Islet of Langerhans (tissue), 1 donor: Measurements from ENCODE around the gene IFNG.

Experiments used
- FAIRE-seq: peaks from one replicate; lab custom pipeline; 2011; peaks lifted over from hg19 to GRCh38; lab: Jason Lieb, UNC

The IFNG gene

DNA sequence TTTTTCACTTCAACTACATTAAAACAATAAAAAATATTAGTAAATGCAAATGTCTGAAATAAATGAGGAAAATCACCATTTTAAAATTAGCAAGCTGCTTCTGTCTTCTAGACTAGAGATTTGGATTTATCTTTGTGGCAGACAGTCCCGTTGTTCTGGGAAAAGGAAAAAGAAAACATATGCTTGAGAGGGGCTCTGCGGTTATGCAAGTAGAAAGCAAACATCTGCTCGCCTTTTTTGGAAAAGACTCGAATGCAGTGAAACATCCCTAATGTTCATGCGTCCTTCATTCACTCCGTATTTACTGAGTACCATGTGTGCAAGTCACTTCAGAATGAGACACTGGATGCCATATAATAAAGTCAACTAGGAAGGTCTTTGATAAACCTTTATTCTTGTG lies 44.9 kb downstream of the IFNG start:
- FAIRE-seq: no peak

GRCh38 chr12:68113644-68114043 lies 45.9 kb downstream of the IFNG start:
- FAIRE-seq: no peak

GRCh38 chr12:68111995-68112394 lies 47.5 kb downstream of the IFNG start:
- no peak for FAIRE-seq

DNA sequence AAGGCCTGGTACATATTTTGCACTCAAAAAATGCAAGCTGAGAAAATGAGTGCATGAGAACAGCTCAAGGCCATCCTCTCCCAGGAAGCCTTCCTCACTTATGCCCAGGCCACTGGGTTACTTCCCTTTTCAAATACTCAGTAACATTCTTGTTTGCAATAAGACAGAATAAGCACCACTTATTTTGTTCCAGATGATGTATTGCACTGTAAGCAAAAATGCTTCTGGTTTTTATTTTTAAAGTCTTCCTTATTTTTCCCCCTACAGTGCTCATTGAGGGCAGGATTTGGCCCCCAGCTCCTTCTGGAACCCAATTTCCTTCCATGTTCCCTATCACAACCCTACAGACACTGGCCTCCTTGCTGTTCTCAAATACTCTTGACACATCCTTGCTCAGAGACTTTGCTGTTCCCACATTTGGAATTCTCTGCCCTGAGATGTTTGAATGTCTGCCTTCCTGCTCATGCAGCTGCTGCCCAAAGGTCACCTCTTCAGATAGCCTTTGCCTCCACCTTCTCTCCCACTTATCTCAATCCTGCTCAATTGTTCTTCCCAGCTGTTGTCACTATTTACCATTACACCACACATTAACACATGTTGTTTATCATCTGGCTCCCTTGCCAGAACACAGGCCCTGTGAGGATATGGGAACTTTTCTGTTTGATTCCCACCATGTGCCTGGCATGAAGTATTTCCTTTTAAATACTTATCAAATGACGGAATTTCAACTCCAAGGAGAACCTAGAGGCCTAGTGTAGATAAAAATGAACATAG lies 49.9 kb downstream of the IFNG start:
- FAIRE-seq: no peak

DNA sequence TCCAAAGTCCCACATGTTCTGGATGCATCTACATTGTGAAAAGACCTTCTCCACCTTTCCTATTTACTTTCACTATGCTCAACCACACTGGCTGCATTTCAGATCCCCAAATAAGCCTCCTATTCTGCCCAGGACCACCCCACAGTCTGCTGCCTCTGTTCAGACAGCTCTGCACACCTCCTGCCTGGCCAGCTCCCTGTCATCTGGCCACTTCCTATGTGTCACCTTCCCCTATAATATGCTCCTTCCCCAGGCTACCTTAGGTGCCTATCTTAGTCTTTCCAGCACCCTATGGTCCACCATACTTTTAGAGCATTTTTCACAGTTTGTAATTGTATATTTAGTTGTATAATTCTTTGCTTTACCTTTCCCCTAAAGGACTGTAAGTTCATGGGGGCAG lies 50.5 kb downstream of the IFNG start:
- no peak for FAIRE-seq

- no peak for FAIRE-seq
These were observed 52.9 kb downstream of the IFNG start for GRCh38 chr12:68106660-68107059.

- FAIRE-seq: no peak
These were observed 53.4 kb downstream of the IFNG start for GRCh38 chr12:68106160-68106559.
